ENCODE measurements around the gene ARHGAP26.

ARHGAP26 gene

DNA sequence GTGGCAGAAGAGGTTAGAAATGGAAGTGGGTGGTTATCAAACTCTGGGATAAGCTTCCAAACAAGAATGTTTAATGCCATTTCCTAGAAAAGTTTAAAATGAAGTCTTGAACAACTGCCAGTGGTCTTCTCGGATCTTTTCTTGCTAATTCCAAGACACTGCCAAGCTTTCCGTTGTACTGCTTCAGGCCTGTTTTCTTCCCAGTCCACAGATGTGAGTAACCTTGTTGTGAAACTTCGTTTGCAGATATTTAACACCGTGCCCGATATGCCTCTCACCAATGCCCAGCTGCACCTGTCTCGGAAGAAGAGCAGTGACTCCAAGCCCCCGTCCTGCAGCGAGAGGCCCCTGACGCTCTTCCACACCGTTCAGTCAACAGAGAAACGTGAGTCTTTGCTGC lies 363.5 kb downstream of the ARHGAP26 start:
- DNase-seq: no peak

DNA sequence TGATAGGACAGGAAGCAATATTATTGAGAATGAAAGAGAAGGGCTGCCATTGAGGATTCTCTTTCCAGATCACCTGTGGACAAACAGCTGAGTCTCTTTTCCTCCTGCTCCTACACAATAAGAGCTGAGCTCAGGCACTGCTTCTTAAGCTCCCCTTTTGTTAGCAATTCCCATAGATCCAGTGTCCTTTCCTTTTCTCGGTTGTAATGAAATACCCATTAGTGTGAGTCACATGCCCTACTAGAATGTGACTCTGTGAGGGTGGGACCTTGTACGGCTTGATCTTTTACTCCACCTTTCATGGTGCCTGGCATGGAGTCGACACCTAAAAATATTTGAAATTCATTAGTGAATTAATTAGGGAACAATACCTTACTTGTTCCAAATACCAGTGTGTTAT lies 364.1 kb downstream of the ARHGAP26 start:
- DNase-seq: no peak

DNA sequence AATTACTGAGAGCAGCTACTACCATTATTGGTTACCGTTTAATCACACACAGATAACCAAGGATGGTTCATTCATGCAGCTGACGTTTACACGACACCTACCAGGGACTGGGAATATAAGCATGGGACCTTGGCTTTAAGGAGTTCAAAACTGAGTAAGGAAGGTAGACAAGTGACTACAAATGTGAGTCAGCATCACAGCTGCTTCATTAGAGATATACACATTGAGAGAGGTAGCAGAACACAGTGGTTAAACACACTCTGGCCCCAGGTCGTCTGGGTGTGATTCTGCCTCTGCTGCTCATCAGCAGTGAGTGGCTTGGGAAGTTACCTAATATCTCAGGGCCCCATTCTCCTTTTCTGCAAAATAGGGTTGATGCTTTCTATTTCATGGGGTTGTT lies 364.7 kb downstream of the ARHGAP26 start:
- DNase-seq: no peak

DNA sequence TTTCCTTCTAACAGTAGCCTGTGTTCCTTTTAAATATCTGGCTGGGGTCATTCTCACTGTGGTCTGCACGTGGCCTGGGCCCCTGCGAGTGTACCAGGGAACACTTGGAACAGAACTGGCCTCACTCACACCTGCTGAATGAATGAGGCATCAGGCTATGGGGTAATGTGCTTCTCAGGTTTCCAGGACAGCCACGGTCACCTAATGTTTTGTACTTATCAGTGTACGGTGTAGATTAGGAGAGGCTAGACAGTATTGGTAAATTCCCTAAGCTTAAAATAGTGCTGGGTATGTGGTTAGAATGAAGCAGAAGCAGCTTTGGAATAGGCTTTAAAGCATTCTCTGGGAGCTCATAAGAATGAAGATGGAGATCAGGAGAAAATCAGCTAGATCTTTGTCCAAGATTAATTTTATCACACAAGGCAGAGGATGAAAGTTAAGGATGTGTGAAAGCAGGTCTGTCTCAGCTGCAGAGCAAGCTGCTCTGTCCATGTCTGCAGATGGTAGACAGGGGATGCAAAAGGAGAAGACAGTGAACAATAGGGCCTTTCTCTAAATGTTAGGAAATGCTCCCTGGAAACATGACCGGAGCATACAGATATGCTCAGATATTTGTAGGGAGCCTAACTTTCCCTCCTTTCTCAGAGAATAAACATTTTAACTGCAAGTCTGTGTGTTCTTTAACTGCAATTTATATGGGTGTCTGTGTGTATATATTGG lies 365.8 kb downstream of the ARHGAP26 start:
- DNase-seq: no peak

DNA sequence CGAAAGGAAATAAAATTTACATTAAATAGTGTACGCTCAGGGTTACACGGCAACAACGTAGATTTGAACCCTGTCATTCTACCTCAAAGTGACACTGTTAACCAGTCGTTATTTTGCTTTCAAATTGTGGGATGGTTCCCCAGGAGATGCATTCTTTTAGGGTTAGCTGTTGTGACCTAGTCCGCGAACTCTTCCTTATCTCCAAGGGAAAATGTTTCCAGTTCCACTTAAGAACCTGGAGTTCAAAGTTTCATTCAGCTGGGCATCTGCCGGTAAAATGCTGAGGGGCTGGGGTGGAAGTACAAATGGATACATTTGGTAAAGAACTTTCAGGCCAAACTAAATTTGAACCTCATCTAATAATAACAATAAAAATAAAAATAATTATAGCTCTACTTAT lies 368.7 kb downstream of the ARHGAP26 start:
- no peak for DNase-seq

DNA sequence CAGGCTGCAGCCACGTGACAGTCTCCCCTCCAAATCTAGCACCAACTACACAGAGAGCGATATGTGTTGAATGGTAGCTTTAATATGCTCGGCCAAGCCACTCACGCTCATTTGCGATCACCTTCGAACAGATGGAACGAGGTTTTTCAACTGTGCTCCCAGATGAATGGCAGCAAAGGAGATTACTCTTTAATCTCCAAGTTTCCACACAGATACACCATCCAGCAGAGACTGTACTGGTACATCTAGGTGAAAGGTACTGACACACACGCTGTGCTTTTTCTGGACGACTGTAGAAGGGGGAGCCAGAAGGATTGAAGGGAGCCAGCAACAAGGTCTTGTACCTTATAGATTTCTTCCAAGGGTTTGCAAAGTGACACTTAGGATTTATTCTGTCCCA lies 369.4 kb downstream of the ARHGAP26 start:
- no peak for DNase-seq

DNA sequence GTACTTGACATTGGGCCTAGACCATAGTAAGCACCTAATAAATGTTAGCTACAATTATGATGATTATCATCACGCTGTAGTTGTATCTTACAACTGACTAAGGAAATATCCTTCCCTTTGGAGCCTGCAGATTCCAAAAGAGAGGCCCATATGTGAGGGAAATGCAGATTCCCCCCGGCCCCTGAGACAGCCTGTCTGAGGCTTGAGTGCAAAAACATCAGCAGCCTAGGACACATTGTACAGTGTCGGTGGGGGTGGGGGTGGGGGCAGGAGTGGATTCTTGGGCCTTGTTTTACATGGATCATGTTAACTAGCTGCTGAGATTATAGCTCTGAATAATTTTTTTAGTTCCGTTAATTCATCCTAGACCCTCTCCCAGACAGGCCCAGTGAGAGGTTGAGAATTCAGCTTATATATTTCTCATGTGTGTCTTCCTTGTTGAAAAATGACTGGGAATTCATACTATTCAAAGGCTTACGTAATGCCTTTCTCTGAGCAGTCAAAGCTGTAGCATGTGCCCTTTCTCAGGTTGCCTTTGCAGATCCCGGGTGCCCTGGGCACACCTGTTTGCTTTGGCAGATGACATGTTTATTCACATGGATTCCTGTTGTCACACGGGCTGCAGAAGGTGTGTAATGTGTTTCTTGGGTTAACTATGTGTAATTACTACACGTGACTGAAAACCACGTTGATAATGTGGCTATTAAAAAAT lies 370.5 kb downstream of the ARHGAP26 start:
- DNase-seq: no peak

DNA sequence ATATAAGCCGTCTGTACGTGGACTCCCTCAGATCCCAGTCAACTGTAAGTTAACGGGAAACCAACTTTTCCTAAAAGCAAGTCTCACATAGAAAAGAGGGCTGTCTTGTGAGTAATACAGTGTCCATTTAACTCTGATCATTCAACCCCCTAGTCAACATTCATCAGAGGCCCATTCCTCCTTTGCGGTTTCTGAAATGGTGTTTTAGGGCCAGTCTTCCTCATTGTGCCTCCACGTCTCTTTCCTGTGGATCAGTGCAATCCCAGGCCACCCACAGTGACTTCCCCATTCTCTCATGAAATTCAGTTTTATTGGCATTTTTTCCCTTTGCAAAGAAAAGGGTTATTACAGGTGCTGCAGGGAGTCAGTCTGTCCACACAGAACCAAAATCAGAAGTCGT lies 371.5 kb downstream of the ARHGAP26 start:
- peak; percentile 26 for DNase-seq

DNA sequence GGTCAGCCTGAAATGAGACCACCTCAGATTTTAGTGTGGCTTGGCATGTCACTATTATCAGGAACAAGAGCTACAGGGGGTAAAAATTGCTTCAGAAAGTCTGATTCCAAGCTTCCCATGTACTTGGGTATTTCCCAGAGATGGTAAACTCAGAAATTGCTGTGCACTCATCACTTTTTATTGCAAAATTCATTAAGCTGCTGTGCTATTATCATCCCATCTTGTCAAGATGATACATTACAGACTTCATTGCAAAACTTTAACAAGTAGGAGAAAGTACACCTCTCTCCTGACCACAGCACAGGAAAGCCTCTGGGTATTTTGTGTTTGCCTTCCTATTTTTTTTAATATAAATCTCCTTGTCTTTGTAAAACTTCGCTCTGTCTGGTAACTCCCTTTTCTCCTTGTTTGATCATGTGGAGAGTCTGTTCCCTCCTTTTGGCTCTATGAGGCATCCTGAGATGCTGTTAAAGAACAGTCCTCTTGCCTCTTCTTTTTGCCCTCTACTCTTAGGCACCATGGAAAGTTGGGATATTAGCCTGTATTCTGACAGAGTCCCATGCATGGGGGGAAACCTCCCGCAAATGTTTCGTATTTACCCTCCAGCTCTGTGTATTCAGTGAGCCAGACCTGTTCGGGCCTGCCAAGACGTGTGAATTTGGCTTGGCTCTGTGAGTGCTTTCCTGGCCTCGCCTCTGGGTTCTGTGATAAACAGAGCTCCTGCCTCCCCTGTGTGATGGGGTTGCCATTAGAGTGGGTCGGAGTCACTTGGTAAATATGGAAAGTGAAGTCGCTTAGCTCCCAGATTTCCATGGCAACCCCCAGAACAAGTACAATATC lies 372.6 kb downstream of the ARHGAP26 start:
- DNase-seq: peak; percentile 39

DNA sequence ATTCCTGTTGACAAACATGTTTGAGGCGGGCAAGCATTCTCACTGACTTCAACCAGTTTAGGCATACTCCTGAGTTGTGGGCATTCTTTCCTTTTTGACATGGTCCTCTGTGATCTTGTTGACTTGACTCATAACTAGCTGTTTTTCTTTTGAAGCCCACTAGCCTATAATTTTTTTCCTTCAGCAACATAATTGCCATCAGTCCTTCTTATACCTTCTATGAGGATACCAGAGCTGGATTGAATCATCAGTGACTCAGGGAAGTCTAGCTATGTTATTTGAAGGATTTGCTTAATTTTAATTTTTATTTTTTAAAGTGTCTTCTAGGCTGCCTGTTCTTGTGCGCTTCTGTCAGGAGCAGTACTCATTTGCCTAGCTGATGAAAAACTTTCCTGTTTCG lies 373.8 kb downstream of the ARHGAP26 start:
- DNase-seq: no peak

DNA sequence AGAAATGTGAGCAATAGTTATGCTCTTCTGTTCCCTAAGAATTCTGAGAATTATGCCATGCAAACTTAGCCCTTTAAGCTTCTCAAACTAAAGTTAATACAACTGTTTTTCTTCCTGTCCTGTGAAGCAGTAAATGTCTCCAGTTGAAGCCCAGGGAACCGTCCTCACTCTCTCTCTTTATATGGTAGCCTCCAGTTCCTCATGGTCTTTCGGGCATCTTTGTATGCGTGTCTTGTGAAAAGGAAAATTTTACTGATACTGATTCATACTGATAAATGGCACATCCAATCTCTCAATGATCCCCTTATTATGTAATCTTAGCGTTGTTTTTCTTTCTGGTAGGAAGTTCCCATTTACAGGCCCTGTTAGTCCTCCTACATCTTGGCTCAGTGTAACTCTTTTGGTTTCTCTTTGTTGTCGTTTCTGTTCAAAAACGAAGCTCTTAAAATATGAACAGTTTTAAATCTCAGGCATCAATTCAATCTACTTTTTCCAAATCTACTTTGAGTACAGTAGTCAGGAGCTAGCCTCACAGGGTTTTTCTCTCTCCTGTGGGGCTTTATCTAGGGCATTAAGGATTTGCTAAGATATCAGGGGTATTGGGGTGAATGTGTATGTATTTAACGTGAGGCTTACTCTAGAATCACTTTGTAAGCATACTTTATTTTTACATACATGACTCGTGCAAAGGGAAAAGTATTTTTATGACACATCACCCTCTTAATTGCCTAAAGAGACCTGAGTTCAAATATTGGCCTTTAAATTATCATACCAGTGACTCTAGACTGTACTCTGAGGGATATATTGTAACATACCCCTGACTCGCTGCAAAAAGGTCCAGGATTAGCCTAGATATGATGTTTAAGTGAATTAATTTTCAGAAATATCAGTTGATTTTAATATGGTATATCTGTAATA lies 375.3 kb downstream of the ARHGAP26 start:
- DNase-seq: no peak

DNA sequence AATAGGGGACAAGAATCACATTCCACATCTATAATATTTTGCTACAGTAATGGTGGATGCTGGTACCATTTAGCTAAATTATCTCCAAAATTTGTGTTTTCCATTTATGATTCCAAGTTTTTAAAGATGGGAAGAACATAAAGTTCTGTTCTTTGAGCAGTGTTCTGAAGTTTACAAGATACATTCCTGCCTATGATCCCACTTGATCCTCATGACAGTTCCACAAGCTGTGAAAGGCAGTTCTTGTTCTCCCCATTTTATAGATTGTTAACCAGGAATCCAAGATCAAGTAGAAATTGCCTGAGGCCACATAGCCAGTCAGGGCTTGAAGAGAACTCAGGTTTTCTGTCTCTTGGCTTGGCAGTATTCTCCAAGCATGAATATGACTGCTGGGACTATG lies 376.0 kb downstream of the ARHGAP26 start:
- no peak for DNase-seq

DNA sequence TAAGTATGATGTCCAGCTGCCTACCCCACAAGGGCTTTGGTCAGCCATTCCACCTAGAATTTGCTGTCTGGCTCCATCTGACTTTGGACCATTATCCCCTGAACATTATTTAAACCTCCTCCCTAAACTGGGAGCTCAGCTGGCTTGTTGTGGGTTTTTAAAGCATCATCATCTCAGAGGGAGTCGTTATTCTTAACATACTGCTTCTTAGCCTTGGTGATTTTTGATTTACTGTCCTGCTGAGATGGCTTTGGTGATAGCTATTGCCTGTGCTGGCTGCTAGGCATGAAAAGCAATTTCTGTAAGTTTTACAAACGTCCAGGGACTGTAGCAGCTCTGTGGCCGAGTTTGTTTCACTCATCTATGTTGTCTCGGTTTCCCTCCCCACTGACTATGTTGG lies 377.2 kb downstream of the ARHGAP26 start:
- no peak for DNase-seq

DNA sequence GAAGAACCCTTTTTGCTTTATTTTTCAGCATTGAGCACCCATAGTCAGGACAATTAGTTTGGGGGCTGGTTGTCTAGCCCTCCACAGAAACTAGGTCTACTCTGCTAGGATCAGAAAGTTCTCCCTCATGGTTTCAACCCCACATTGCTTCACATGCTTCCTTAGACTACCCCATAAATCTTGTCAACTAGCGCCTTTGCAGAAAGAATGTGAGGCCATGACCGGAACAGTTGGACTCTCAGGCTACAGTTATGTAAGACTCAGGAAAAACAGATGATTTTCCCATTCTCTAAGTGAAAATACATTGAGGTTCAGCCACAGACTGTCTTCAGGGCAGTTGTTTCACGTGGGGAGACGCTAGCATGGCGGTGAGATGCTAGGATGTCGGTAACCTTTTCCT lies 377.7 kb downstream of the ARHGAP26 start:
- DNase-seq: no peak

DNA sequence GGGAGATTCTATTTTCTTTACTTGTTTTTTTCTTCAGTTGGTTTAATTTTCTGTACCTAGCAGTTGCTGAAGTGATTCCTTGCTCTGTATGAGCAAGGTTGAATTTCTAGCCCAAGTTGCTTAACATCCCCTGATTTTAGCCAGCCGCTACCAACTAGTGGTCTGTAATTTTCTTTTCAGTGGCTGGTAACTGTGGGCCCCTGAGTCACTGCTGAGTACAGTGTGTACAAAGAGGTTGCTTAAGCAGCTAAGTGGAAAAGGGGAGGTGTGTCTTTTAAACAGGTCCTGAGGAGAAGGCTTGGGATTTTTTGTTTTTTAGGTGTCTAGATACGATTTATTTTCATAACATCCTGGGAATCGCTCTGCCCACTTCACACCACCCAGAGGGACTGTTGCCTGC lies 378.6 kb downstream of the ARHGAP26 start:
- DNase-seq: peak; percentile 36

DNA sequence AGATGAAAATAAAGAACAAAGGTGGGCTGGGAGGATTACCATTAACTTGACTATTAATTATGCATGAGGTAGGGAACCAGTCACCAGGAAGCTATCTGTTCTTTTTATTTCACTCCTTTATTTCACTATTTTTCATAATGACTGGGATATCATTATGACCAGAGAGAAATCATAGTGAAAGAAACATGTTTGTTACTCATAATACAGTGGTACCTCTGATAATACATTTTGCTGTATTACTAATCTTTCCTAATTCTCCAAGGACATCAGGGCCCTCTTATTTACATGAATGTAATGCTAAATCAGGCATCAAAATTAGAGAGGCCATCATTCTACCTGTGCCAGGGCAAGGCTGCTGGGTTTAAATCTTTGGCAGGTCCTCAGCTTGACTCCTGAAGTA lies 379.6 kb downstream of the ARHGAP26 start:
- DNase-seq: no peak

DNA sequence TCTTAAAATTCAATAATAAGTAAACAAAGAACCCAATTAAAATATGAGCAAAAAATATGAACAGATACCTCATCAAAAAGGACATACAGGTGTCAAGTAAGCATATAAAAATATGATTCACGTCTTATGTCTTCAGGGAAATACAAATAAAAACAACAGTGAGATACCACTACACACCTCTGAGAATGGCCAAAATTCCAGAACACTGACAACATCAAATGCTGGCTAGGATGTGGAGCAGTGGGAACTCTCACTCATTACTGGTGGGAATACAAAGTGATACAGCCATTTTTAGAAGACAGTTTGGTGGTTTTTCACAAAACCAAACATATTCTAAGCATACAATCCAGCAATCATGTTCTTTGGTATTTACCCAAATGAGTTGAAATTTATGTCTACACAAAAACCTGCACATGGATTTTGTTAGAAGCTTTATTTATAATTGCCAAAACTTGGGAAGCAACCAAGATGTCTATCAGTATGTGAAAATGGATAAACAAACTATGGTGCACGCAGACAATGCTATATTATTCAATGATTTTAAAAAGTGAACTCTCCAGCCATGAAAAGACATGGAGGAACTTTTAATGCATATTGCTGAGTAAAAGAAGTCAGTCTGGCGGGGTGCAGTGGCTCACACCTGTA lies 381.0 kb downstream of the ARHGAP26 start:
- DNase-seq: no peak

DNA sequence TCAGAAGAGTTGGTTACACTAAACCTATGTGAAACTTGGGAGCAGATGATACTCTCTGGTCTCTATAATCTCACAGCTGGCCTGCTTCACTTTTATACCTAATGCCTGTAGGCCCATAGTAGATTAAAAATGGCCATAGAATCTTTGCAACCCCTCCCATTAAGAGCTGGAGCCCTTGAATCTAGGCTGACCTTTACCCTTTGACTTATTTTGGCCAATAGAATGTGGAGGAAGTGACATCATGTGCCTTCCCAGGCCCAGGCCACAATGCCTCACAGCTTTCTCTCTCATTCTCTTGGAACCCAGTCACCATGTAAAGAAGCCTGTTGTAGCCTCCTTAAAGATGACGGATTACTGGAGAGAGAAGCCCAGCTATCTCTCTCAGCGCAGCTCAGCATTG lies 382.3 kb downstream of the ARHGAP26 start:
- no peak for DNase-seq

DNA sequence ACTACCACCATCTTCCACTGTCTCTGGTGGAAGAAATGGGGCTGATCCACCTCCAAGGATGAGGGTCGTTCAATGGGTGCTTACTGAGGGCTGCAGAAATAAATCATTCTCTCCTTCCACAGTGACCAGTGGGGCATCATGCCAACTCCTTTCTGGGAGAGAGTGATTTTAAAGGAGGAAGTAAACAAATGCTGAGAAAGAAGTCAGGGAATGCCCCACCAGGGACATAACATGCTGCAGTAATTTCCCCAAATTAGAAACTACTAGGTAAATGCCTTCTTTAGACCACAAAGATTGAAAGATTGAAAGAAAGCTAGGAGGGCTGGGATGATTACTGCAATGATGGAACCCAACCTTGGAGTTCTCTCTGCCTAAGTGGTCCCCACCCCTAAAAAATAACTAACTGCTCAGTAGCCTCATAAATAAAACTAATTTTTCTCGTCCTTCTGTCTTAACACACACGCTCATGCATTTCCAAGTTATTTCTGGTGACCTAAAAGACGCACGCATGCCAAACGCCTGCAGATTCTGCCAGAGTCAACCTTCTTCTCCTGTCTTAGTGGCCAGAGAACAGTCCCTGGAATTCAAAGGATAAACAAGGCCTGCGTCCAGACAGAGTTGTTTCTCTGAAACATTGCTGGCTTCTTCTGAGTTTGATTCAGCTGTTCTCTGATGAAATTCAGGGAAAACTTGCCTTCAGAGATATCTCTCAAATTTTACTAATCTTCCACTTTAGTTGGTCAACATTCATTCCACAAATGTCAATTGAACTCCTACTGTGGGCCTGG lies 383.3 kb downstream of the ARHGAP26 start:
- DNase-seq: no peak

DNA sequence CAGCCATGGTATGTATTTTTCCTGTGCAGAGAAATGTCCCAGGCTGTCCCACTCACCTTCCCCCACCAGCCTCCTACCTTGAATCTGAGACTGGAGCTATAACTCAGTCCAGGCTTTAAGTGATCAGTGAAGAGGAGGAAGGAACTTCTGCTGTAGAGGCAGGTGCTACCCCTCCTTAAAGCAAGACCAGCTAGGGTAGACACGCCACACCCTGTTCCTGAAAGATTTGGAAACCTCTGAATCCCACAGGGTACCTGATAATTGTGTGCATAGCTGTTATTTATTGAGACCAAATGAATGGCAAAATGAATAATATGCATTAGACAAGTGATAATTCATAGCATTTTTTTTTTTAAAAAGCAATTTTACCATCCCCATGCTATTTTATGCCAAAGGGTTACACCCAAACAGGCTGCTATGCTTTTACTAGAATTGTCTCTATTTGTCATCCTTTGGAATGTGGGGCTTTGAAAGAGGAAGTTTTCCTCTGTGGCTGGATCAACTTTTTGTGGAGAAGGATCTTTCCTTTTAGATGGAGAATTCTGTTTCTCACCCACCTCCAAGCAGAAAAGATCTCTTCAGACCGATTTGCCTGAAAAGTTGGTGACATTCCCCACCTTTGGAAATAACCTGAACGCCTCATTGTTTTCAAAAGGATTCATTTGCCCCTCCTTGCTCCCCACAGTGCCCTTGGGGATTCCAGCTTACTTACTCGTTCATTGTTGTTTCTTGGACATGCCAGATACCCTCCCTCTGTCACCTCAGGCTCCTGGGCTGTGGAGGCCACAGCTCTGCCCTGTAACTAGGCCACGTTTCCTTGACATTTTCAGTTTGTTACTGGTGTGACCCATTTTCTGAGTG lies 384.6 kb downstream of the ARHGAP26 start:
- DNase-seq: no peak
